Testis (tissue), 2 donors: Measurements from ENCODE around the gene MYOM1.

Experiments used
- CTCF ChIP-seq, 3 experiments: fragments of 450-650 bp in 2 of 3; fragments of 200-600 bp in 1 of 3; sonication (generic) in 1 of 3; IDR thresholded peaks; one replicate each; pipeline ENCODE4 v1.5.1; 2016 to 2019; ENCODE audit warnings: antibody characterized with exemption in 3 of 3, mild to moderate bottlenecking in 2 of 3, moderate library complexity in 1 of 3
- POLR2A ChIP-seq: fragments of 450-650 bp; IDR thresholded peaks from one replicate; pipeline ENCODE4 v1.6.1; 2017; ENCODE audit warnings: antibody characterized with exemption, mild to moderate bottlenecking, moderate library complexity

- TF ChIP-seq POLR2A (no peak), CTCF (IDR thresholded peaks at IDR 0.05) (no peak)
Observed at GRCh38 chr18:3053081-3053480, 166.7 kb downstream of the MYOM1 start.
